ENCODE measurements around the gene MEN1.

MEN1 gene

DNA sequence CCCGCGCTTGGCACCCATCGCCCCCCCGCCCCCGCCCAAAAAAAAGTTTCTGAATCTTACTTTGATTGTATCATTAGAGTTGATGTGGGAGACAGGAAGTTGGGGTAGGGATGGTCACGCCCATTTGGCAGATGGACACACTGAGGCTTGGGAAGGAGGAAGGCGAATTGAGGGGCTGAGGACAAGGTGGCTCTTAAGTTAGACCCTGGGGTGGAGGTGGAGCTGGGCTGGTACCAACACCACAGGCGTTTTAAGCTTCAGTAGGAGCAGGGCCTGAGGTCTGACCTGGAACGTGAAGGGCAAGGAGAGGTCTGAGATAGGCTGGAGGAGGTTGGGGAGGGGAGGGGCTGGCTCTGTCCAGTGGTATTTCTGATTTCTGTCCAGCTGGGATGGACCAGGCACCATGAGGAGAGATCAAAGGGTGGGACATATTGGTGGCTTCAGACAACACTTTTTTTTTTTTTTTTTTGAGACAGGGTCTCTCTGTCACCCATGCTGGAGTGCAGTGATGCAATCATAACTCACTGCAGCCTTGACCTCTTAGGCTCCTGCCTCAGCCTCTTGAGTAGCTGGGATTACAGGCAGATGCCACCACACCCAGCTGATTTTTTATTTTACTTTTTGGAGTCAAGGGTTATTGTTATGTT lies 34.9 kb upstream of the MEN1 start:
- no peak for DNase-seq

DNA sequence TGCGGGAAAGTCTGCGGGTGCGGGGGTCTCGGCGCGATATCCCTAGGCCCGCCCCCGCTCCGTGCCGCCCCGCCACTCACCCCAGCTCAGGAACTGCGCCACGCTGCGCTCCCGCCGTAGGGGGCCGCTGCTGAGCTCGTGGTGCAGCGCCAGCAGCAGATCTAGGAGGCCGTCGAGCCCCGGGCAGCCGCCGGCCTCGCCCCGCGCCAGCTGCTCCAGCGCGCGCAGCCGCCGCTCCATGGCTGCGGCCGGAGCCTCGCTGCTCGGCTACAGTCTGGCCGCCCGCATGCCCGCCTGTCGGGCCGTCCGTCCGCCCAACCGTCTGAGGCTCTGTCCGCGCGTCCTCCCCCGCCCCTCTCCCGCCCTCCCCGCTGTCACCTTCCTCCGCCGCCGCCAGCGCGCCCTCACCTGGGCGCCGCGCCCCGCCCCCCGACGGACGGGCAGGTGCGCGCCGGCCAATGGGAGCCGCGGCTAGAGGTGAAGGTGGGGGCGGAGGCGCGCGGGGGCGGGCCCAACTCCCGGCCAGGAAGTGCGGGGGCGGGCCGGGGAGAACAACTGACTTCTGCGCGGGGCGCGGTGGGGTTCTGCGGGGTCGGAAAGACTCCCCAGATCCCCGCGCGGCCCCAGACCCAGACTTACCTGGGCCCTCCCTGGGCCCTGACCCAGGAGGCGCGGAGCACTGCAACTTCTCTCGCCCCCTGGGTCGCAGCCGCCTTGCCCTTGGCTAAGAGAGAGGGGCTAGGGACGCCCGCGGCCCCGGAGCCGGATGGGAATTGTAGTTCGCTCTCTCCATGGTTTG lies 34.2 kb upstream of the MEN1 start, which contains the start of gene CDC42BPG:
Gene CDC42BPG, minus strand, starts transcription at position 324 of the 799 bp plus-strand sequence. Its CDS starts 84 bp downstream, at position 240.
- peak; percentile 20 for DNase-seq

DNA sequence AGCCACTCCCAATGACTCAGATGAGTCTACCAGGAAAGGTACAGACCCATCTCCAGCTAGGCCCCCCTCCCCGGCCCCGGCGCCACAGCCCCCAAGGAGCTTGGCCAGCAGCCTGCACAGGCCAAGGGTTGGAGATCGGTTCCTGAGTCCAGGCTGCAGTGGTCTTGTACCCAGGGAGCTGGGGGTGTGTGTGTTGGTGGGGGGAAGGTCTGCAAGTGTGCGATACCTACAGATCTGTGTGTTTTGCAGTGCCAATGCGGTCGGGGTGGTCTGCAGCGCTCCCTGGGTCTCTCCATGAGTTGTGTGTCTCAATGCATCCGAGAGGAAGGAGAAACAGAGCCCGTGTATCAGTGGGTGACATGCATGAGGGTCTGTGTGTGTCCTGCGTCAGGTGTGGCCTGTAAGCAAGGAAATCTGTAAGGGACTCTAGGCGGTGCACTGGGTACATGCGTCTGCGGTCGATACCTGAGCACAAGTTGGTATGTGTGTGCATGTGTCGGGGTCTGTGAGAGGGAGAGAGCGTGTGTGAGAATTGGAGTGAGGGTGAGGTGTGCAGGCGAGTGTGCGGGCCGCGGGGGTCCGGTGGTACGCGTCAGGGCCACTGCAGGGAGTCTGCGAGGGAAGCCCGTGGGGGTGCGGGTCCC lies 33.5 kb upstream of the MEN1 start:
- no peak for DNase-seq

DNA sequence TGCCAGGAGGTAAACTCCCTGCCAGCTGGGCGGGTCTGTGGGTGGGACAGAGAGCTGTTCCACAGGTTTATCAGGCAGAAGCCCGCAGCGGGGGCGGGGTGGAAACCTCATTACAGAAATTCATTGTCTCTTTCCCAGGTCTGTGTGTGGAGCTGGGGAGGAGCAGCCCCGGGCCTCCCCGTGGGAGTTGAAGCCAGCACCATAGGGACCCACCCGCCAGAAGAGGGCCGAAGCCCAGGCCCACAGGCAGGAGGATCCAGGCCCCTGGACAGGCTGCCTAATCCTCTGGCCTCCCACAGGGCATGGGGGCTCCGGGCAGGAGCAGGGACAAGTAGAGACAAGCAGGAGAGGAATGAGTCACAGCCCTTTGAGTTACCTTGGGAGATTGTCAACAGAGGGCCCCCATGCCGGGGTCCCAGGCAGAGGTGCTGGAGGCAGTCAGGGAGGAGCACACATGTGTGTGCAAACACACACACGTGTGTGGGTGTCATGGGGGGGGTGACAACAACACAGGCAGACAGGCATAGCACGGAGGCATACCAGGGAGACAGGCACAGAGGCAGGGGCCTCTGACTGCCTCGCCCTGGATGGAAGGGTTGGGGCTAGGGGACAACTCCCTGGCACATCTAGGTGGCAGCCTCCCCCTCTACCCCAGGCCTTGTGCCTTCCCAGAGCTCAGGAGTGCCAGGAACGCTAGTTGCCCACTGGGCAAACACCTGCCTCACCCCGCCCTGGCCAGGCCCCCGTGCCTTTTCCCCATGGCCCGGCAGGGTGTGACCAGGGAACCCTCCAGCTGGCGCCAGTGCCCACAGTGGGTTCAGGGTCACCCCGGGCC lies 32.7 kb upstream of the MEN1 start:
- no peak for DNase-seq

DNA sequence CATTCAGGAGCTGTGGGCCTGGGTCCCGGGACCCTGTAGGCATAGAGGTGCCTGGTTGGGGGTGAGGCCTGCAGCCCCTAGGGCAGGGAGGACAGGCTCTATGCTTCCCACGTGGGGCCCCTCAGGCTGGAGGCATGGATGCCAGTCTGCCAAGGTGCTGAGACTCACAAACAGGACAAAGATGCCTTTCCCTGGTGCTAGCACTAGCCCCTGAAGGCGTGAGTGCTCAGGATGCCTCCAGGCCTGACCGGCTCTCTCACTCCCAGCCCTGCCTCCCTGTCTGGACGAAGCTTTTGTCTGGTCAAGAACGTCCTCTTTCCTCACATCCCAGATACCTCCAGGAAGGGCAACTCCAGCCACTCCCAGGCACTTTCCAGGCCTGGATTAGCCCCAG lies 32.0 kb upstream of the MEN1 start:
- no peak for DNase-seq

DNA sequence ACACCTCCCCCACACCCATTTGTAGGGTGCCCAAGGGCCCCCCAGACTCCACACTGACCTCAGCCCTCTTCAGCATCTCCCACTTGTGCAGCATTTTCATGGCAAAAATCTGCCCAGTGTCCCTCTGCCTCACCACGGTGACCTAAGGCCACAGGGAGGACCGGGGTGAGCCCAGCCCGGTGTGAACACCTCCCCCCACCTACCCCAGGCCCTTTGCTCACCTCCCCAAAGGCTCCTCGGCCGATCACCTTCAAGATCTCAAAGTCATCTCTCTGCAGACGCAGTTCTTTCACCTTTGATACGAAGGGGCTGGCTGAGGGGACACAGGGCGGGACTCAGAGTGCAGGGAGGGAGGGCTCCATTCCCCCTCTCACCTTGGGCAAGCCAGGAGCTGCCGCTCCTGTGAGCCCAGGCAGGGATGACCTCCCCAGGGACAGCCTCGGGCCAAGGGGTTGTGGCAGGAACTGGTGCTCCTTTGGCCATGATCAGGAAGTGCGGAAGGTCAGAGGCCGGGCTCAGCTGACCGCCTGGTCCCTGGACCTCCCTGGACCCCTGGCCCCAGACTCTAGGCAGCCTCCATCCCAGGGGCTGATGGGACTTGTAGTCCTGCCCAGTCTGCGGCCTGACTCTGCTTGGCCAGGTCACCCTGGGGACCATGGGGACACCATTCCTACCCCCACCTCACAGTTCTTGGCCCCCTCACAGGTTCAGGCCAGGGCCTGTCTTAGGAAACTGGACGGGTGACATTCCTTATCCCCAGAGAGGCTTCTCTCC lies 31.4 kb upstream of the MEN1 start:
- no peak for DNase-seq

DNA sequence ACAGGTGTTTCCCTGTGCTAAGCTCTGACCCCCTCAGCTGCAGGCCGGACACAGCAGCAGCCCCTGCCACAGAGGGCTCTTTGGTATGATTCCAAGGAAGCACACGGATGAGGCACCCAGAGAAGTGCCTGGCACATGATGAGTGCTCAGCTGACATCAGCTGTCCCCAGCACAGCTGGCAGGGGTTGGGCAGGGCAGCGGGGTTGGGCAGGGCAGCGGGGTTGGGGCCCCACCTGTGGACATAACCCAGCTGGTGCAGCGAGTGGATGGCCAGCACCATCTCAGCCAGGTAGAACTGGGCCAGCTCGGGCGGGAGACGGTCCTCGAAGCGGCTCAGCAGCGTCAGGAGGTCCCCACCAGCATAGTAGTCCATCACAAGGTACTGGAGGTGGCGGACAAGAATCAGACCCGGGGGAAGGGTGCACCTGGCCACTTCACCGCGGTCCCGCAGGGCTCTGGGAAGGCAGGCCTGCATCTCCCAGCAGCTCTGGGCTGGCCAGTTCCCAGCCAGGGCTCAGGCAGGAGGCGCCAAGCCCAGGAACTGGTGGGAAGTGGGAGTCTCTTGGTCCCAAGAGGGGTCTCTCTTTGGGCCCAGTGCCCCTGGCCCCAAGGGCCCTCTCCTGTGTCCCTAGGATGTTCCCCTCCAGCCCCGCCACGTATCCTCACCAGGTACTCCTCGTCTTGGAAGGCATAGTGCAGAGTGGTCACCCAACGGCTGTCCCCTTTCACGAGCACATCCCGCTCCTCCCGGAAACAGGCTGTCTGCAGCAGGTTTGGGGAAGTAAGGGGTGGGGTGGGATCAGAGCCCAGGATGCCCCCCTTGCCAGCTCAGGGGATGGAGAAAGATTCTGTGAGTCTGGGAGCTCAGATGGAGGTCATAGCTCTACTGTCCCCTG lies 29.8 kb upstream of the MEN1 start:
- DNase-seq: no peak

DNA sequence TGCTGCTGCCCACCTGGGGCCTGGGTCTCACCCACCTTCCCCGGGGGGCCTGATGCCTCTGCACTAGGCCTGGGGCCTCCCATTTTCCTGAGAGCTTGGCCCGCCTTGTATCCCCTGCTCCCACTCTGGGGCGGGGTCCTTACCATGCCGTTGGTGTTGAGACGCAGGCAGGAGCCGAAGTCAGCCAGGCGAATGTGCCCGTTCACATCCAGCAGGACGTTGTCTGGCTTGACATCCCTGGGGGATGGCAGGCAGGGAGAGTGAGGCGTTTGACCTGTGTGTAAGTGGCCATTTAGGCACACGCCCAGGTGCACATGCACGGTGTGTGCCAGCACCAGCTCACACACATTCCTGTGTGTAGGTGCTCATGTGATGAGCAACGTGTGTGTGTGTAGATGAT lies 29.0 kb upstream of the MEN1 start:
- DNase-seq: no peak

DNA sequence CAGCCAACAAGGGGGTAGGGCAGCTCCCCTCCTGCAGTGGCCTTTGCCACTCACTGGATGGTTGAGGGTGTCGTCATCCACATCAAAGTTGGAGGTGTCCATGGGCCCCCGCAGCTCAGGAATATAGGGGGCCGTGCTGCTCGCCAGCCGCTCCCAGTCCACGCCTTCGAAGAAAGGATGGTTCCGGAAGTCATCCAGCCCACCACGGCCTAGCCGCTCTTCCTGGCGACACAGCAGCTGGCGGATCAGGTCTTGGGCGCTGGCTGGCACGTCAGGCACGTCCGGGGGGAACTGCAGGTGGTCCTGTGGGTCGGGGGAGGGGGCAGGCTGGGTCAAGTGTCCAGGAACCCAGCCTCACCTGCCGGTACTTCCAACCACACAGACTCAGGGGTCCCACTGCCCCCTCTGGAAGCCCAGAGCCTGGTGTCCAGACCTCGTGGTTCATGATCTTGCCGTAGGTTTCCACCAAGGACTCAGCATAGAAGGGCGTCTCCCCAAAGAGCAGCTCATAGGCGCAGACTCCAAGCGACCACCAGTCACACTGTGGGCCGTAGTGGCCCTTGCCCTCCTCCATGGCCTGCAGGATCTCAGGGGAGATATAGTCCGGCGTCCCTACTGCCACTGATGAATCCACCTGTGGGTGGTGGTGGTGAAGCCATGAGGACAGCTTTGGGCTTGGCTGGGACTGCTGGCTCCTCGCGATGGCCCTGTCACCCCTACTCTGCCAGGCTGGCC lies 28.4 kb upstream of the MEN1 start:
- no peak for DNase-seq

DNA sequence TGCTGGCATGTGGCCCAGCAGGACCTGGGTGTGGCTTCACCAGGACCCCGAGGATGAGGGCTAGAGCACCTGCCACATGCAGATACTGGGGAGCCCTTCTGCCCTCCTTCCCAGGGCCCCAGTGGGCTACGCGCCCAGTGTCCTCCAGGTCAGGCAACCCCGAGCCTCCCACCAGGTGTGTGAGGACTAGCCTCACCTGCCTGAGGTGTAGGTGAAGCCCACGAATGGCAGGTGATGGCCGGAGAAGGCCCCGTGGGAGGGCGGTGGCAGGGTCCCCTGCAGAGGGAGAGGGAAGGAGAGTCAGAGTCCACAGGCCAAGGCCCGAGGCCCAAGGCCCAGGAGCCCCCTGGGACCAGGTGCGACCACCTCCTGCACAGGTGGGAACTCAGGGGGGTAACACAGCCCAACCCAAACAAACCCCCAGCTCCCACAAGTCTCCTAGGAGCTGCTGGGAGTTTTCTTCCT lies 27.6 kb upstream of the MEN1 start:
- DNase-seq: no peak

DNA sequence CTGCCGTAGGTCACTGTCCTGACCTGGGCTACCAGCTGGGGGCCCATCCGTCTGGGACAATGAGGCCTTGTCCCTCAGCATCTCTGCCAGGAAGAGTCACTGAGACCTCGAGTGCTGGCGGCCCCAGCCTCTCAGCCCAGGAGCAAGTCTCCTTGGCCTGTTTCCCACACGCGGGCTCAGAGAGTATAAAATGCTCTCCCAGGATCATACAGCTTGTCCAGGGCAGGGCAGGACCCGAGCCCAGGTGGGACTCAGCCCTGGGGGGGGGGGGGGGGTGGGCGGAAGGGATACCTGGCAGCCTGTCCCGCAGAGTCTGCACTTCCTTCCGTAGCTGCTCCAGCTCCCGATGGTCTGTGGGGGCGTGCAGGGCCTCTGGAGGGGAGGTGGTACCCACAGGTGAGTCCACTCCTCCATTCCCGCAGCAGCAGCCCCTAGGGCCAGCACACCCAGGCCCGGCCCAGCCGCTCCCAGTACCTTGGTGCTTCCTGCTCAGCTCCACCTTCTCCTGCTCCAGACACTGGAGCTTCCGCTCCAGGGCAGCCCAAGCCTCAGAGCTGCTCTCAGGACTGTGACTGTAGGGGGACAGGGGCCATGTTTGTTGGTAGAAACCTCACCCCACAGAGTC lies 26.2 kb upstream of the MEN1 start:
- DNase-seq: no peak

DNA sequence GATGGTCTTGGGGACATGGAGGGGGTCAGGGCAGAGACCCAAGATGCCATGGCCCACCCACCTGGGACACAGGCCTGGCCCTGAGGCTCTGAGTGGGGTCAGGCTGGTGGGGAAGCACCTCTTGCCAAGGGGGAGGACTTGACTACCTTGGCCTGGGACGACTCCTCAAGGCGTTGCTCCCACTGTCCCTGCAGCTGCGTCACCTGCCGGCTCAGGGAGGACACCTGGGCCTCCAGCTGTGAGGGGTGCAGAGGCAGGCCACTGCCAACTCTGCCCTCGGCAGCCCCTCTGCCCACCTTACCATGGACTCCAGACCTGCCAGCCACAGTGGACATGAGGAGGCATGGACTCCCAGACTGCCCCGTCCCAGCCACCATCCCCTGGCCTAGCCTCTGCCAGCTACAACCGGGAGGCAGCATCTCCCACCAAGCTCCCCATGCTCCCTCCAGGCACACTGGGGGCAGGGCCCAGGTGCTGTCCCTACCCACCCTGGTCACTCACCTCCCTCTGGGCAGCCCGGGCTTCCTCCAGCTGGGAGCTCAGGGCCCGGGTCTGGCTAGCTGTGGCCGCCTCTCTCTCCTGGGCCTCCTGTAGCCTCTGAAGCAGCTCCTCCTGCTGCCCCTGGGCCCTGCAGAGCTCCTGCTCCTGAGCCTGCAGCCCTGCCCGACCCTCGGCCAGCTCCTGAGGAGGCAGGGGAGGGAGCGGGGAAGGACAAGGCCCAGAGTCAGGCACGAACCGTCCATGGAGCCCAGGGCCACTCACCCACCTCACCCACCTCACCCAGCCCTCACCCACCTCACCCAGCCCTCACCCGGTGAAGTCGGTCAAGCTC lies 25.5 kb upstream of the MEN1 start:
- no peak for DNase-seq

DNA sequence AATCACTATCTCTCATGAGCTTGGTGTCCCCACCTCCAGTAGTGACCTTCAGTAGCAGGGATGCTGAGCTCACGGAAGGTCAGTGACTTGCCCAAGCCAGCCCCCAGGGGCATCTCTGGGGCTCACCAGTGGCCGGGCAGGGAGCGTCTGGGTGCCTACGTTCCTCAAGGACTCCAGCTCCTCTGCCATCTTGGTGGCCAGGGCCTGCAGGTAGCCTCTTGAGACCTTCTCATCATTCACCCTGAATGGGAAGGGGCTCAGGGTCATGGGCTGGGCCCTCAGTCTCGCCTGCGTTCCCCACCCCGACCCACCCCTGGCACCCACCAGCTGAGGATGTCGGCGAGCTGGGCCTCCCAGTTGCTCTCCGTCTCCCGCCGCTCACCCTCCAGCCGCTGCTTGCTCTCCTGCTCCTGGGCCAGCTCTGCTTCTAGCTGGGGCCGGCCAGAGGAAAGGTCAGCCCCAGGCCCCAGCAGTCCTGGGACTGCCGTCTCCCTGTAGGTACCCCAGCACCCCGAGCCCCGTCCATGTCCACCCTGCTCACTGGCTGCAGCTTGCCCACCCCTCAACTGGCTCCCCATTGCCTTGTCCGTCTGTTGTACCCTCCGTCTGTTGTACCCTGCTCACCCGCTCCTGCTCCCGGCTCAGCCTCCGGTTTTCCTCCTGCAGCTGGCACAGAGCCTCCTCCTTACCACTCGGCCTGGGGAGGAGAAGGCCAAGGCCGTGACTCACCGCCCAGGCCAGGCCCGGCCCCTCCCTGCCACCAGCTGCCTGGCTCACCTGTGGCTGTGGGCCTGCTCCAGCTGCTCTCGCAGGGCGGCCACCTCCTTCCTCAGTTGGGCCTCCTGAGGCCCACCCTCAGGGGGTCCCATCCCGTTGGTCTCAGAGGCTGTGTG lies 24.6 kb upstream of the MEN1 start:
- DNase-seq: no peak

DNA sequence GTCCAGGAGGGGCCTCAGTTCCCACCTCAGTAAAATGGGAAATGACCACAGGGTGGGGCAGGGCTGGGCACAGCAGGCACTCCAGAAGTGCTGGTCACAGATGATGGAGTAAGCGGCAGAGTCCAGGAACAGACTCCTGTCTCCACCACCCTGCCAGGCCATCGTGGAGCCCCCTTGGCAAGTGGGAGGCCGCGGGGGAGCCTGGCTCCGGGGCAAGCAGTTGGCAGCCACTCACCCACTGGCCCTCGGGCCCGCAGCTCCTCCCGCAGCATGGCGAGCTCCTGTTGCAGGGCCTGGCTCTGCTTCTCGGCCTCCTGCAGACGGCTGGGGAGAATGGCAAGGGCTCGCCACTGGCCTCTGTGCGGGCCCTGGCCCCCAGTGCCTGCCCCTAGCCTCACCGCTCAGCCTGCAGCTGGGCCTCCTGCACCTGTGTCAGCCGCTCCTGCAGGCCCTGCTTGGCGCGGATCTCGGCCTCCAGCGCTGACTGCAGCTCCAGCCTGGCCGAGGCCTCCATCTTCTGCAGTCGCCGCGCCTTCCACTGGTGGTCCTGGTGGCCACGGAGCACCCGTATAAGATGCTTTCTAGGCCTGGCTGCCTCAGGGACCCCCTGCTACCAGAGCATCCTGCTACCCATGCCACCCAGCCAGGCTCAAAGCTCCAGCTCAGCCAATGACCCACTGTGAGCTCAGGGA lies 23.8 kb upstream of the MEN1 start:
- DNase-seq: no peak

DNA sequence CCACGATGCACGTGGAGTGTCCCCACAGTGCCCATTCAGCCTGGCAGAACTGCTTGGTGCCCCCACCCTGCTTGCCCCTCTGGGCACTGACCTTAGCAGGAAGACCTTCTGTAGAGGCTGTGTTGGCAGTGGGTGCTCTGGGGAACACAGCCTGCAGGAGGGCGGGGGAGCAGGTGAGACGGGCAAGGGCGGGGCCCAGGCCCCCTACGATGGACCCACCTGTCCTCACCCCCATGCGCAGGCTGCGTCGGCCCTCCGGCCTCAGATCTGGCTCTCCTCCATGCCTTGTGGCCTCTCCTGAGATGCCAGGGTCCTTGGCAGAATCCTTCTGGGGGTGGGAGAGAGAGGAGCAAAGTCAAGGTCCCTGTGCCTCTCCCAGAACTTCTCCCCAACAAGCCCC lies 23.2 kb upstream of the MEN1 start:
- no peak for DNase-seq

DNA sequence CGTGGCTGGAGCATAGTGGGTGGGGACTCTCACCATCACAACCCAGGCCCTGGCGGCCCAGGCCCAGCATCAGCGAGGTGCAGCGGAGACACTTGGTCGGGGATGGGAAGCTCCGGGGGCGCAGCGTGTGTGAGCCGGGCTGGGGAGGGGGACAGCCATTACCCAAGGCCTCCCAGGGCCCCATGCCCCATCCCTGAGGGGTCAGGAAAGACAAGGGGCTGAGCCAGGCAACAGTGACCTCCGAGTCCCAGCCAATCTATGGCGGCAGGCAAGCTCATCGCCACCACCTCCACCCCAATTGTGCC lies 22.8 kb upstream of the MEN1 start:
- no peak for DNase-seq

DNA sequence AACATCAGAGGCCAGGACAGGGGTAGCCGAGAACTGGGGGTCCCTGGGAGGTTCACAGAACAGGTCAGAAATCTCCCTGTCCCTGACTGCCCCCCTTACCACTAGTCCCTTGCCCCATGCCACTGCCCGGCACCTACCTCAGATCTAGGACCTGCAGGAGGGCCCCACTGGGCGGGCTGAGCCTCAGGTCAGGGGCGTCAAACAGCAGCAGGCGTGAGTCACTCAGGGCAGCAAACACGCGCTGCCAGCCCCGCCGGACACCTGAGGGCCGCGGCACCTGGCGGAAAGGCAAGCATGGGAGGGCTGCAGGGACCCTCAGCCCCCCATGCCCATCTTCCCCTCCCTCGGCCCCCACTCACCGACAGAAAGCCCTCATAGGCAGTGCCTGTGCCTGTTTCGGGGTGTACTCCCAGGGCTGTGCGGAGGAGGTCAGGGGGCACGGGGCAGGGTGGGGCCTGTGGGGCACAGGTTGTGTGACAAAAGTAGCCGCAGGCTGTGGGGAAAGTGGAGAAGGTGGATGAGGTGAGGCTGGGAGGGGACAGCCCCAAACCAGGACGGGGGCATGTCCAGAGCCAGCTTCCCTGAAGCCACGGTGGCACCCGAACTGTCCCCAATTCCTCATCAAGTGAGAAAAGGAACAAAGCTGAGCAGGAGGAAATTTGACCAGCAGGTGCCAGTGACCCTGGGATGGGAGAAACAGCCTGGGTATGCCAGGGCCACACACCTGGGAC lies 22.3 kb upstream of the MEN1 start:
- DNase-seq: no peak

Measured in NCI-H2081 treated with DMSO at 0.1 percent for 48 hours (cell line).